COR-L47 (cell line): Measurements from ENCODE around the gene CDYL.

Experiments
- DNase-seq: peaks from one replicate; lab custom pipeline; 2025; lab: John Stamatoyannopoulos, UW

CDYL gene, protein sequence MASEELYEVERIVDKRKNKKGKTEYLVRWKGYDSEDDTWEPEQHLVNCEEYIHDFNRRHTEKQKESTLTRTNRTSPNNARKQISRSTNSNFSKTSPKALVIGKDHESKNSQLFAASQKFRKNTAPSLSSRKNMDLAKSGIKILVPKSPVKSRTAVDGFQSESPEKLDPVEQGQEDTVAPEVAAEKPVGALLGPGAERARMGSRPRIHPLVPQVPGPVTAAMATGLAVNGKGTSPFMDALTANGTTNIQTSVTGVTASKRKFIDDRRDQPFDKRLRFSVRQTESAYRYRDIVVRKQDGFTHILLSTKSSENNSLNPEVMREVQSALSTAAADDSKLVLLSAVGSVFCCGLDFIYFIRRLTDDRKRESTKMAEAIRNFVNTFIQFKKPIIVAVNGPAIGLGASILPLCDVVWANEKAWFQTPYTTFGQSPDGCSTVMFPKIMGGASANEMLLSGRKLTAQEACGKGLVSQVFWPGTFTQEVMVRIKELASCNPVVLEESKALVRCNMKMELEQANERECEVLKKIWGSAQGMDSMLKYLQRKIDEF

DNA sequence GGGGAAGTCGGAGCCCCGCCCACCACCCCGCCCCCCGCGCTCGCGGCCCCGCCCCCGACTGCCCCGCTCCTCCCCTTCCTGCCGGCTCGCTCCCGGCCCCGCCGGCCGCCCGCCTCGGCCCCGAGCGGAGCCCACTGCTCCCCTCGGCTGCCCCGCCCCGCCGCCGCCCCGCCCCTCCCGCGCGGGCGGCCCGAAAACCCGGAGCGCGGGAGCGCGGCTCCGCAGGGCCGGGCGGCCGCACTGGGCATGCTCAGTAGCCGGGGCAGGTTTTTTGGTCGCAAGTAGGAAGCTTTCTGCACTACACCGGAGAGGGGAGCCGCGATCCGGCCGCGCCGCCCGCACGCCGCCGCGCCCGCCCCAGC is at the start of gene CDYL:
CDYL (plus strand) TSS at position 274 of the 362 bp plus-strand sequence. CDS start 380 bp downstream, outside the sequence.
- DNase-seq, result peak; percentile 83

DNA sequence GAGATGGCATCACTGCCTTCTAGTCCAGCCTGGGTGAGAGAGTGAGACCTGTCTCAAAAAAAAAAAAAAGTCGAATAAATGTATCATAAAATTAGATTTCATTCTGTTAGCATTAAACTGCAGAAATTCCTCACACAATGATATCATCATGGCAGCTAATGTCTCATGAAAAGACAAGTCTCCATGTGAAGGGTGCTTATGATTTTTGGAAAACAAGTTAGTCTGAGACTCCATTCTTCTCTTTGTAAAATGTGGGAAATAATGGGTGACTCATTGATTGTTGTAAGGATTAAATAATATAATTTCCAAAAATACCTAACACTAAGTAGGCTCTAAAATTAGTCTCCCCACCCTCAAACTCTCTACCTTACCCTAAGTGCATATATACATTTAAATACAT is 49.6 kb upstream of the CDYL start:
- DNase-seq, result no peak

DNA sequence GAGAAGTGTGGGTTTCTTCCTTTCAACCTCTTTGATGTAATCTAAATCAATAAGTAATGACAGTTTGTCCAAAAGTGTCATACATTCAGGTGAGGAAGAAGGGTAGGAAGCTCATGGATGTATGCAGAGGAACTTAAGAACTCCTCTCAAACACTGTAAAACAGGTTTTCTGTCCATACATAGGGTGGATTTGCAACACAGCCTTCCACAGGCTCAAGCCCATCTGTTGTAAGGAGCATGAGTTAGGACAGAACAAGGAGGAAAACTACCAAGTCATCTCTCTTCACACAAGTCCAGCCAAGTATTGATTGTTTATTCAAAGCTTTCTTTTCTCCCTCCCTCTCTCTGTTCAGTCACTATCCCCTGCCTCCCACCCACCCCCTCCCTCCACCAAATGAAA is 49.0 kb upstream of the CDYL start:
- DNase-seq, result no peak

DNA sequence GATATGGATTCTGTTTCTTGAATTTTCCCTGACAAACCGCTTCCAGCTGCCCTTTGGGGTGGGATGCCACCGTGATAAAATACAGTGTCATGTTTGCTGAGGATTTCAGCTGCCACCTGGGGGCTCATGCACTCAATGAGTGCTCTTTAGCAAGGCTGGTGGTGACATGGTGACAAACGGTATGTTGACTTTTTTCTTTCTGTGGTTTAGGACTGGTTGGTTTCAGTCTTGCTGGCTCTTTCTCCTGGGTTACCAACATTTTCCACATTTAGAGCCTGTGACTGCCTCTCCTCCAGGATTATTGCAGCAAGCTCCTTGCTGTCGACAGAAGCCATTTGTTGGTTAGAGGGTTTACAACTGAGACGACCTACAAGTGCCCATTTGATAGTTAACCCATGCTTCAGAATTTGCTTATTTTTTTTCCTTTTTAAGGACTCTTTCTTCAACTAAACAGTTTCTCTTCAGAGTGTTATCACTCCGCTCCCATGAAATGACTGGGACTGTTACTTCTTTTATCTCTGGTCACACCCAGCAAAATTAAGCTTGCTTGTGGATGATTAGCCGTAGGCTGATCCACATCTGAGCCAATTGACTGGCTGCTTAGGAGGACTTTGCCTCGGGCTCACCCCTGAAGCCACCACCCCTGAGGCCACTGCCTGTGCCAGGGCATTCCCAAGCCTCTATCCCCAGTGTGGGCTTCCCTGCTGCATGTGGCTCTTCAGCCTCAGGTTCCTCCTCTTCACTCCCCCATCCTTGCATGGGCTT is 48.4 kb upstream of the CDYL start:
- DNase-seq, result no peak

DNA sequence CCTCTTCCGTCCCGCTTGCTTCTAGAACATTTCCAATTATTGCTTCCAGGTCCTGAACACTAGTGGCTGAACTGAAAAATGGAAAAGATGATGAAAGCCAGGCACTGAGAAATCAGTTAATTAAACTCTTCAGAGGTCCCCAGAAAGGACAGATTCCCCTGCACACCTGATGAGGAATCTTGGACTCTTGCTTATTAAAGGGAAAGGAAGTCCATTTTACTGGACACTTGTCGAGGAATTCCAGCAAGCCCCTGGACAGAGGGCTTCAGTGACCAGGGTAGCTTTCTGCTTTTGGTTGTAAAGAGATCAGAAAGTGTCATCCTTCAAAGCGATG is 47.8 kb upstream of the CDYL start:
- DNase-seq, result no peak

DNA sequence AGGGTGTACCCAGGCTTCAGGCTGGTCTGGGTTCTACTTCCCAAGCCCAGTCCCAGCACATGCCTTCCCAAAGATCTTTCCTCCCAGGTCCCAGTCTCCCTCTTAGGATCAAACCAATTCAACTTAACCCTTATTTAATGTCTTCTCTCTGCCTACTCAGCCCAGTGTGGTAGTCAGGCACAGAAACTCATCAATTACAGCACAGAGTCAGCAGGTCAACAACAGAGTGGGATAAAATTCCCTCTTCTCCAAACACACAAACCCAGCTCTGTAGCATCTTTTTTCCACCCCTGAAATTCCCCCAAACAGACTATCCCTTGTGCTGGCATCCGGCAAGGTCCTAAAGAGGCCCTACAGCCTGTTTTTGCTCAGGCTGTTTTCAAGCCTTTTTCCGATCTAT is 47.3 kb upstream of the CDYL start:
- no peak for DNase-seq

DNA sequence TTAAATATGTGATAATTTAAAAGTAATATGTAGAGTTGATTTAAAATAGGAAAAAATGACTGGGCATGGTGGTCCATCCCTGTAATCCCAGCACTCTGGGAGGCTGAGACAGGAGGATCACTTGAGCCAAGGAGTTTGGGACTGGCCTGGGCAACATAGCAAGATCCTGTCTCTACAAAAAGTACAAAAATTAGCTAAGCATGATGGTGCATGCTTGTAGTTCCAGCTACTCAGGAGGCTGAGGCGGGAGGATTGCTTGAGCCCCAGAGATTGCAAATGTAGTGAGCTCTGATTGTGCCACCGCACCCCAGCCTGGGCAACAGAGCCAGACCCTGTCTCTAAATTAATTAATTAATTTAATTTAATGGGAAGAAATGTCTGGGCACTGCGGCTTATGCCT is 44.2 kb upstream of the CDYL start:
- no peak for DNase-seq

DNA sequence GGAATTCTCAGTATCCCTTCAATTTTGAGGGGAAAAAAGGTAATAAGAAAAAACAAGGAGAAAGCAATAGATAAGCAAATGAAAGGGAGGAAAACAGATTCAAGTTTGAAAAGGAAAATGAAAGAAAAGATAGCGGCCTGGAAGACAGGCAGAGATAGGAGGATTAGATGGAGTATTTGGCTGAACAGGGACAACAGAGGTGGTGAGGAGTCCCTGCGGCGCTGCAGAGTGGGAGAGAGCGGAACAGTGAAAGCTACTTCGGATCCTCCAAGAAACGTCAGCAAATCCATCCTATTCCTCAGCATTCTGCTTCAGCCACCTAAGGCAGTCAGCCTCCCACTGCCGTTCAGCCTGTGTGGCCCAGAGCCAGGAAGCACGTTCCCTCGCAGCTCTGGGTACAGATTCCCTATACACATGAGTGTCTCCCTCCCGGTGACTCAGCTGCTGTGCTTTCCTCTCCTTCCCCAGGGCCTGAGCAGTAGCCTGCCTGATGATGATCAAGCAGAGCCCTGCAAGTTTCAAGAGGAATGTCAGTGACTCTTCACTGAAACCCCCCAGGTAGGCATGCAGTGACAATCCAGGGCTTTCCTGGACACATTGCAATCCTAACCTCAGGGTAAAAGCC is 43.4 kb upstream of the CDYL start:
- no peak for DNase-seq

DNA sequence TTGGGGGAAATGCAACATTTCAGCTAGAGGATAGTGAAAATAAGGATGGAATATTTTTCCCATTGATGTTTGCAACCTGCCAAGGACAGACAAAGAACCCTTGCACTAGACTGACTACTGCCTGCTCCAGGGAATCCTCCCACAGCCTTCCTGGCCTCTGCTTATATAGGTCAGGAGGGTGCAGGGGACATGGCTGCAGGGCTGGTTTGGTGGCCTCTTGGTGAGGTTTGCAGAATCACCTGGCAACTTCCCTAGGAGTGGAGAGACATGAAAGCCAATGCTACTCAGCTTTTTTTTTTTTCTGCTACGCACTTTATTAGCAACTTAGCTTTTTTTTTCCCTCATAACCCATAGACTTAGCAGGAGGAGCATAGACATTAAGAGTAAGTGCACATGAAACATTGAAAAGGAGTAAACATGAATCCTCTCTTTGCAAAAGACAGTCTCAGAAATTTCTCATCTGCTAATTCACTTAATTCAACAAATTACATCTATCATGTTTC is 39.8 kb upstream of the CDYL start:
- DNase-seq, result no peak

DNA sequence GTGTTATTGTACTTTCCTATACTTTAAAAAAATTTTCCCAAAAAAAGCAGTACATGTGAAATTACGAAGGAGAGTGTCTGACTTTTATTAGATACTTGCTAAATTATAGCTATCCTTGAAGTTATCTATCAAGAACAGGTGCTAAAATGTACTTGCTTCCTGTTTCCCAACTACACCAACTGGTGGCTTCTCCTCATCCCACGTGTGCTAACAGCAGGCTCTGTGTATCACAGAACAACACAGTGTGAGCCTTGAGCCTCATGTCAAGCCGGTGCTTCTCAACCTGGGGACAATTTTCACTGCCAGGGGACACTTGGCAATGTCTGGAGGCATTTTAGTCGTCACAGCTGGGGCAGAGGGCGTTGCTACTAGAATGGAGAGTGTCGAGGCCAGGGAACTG is 36.2 kb upstream of the CDYL start:
- DNase-seq, result no peak

DNA sequence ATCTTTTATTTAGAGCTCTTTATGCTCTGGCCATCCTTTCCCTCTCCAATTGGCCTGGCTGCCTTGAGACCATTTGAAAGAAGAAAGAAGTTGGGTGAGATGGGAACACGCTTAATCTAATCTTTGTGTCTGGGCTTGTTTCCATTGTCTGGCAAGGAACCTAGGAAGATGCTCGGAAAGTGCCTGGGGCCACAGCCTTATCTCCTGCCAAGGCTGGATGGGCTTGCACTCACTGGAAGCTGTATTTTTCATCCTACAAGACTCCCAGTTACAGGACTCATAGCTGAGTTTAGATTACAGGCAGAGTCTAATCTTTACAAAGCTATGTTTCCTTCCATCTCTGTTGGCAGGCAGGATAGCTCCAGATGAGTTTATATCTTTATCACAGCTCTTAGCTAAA is 33.1 kb upstream of the CDYL start:
- DNase-seq, result no peak

DNA sequence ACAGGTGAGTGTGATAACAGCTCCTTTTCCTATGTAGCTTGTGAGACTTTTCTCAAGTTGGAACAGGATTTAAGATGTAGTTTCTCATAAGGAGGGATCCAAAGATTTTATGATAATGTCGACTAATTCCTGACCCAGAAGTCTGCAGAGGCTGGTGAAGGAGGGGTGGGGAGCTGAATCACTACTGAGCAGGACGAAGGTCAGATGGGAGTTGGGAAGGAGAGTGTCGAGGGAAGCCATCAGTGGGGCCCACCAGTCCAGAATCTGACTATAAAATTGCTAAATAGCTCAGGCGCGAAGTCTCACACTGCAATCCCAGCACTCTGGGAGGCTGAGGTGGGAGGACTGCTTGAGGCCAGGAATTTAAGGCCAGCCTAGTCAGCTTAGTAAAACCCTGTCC is 32.3 kb upstream of the CDYL start:
- no peak for DNase-seq

DNA sequence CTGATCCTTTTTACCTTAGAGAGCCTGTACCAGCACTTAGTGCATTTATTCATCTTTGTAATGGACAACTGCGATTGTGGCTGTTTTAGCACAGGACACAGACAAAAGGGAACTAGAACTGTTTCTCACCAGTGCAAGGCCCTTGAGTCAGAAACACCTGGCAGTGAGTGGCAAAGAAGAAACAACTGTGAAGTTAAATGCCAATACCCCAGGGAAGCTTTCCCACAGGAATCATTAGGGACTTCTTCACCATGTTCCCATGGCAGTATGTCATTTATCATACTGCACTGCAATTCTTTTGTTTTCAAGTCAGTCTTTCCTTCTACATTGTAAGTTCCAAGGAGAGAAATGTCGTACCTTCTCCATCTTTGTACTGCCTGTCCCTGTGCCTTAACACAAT is 28.6 kb upstream of the CDYL start:
- DNase-seq, result no peak

DNA sequence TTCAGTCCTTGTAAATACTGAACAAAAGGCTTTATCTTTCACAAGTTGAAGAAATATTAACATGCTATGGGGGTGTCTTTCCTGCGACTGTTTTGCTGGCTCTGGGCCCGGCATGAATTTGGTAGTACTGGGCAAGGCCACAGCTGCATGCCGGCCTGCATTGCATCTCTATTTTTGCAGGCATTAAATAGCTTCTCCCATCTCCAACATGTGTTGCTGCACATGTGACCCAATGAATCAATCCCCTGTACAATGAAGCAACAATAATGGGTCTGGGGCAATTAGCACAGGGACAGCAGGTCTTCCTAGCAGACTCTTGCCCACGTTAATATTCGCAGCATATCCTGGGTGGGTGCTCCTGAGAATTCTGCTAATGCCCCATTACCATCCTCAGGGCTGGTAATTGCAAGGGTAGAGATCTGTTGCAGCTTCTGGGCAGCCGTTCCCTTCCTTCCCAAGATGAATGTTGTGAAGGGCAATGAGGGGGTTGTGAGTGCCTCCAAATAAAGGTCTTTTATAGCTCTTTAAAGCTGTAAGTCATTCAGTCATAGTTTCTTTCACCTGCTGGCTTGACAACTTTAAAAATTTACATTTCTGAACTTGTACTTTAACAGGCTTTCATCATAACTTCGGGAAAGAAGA is 24.3 kb upstream of the CDYL start:
- DNase-seq, result no peak

DNA sequence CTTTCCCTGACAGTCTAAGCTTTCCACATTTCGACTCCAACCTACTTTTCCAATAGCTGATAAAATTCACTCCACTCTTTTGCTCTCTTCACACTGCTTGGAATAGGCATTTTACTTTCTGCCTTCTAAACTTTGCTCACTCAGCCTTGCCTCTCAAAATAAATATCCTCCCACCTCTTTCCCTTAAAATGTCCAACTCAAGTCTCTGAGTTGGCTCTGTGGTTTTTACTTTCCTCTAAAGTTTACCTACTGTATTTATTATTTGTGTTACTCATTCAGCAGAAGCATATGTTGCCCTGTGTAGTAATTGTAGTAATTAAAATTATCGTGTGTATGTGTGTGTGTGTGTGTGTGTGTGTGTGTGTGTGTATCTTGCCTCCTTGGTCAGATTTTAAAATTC is 20.0 kb upstream of the CDYL start:
- DNase-seq, result no peak

DNA sequence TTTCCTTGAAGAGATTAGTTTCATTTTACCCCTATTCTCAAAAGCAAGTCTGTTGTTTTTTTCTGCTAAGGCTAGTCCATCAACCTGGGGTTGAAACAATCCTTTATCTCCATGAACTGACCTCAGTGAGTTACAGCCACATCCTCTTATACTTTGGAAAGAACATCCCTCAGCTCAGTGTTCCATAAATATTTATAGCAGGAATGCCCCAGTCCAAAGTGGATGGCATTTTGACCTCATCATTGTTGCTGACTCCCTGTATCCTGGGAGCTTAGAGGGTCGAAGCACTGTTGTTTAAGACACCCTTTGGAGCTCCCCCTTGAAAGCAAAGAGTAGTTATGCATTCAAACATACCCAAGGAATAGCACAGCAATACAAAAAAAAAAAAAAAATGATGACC is 16.2 kb upstream of the CDYL start:
- DNase-seq, result no peak

DNA sequence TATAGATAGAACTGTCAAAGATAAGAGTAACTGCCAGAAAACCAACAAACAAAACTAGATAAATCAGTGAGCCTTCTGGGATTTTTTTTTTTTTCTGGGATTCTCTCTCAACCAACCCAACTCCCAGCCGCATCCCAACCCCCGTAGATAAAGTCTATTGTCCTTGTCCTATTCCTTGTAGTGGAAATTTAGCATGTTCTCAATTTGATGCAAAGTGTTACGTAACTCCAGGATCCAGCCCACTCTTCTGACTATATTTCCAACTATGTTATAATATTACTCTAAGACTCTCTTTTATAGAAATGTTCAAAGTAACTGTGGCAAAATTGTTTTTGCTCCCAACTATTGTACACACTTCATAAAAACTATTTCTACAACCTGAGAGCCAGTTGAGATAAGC is 15.4 kb upstream of the CDYL start:
- DNase-seq, result no peak

DNA sequence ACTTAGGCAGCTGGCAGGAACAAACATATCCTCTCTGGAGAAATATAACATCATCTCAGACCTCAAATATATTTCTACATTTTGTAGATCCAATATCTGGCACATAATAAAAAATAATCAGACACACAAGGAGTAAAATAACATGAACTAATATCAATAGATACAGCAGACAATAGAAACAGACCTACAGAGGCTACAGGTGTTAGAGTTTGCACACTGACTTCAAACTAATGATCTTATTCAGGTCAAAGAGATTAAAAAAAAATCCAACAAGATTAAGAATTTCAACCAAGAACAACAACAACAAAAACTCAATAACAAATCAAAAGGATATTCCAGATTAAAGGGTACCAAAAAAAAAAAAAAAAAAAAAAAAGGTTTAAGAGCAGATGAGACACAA is 13.9 kb upstream of the CDYL start:
- no peak for DNase-seq

DNA sequence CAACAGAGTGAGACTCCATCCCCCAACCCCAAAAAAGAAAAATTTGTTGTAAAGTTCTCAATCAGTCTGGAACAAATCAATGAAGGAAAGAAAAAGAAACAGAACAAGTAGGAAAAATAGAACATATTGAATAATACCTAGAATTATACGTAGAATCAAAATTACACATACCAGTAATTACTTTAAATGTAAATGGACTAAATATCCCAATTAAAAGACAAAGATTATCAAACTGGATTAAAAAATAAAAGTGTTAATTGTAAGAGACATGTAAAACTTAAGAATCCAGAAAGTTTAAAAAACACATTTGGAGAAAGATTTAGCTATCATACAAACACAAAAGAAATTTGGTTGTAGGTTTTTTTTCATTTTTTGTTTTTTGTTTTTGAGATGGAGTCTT is 12.3 kb upstream of the CDYL start:
- no peak for DNase-seq

DNA sequence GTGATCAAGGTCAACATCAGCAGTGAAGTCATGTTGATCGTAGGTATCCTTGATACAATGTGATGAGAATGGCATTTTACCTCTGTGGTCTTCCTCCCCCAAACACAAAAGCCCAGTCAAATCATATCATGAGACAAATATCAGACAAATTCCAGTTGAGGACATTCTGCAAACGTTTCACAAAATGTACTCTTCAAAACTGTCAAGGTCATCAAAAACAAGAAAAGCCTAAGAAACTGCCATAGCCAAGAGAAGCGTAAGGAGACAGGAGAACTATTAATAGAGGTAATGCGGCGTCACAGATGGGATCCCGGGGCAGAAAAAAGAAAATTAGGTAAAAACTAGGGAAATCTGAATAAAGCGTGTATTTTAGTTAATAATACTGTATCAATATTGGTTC is 7.4 kb upstream of the CDYL start:
- DNase-seq, result no peak

DNA sequence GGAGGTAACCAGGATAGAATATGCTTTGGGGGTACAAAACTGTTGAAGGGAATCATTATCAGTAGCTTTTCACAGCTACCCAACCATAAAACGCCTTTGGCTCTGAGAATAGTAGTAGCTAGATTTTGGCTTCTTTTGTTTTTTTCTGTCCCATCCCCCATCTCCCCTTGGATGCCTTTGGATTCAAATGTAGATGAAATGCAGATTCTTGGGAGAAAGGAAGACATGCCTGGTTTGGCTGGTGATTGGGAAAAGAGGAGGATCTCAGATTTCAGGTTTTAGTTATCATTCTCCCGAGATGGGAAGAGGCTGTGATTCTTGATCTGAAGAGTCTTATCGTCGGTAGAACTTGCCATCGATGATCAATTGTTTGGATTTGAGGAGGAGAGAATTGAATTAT is 3.5 kb upstream of the CDYL start:
- no peak for DNase-seq

DNA sequence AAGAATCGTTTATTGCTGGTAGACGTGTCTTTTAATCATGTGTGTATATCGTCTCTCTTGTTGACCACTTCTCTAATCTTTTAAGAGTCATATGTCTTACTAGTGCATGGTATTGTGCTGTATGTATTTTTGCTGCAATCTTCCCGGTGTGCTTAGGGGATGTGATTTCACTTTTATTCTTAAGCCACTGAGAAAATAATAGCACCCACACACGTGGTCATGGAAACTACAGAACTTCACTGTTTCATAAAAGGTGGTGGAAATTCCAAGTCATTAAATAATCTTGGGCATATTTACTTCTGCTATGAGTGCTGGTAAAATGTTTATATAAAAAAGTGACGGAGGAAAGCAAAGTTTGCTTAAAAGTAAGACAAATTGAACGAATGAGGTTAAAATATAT is 3.0 kb upstream of the CDYL start:
- DNase-seq, result no peak
